HEK293 (cell line): ENCODE results near the gene MSI2.

Source experiments
- ZBTB7A ChIP-seq: fragments of 450-650 bp; formaldehyde crosslinking; IDR thresholded peaks from 2 replicates; pipeline ENCODE4 v1.5.1; 2016; ENCODE audit warnings: low read depth, missing biosample characterization, missing genetic modification characterization
- ZNF274 ChIP-seq, 2 experiments: fragments of 200-500 bp in 1 of 2; fragments of 450-650 bp in 1 of 2; sonication (Bioruptor generic) in 1 of 2; formaldehyde crosslinking in 1 of 2; IDR thresholded peaks; 2 replicates each; pipeline versions ENCODE4 v1.5.1 to v1.6.1; 2014 to 2016; ENCODE audit warnings: borderline replicate concordance in 1 of 2, inconsistent platforms in 1 of 2, low read length in 1 of 2, missing biosample characterization in 1 of 2, missing genetic modification characterization in 1 of 2
- ZNF510 ChIP-seq: fragments of 450-650 bp; formaldehyde crosslinking; IDR thresholded peaks from 2 replicates; pipeline ENCODE4 v1.5.1; 2018; ENCODE audit warnings: mild to moderate bottlenecking, missing genetic modification characterization, missing biosample characterization; ENCODE audit not compliant: insufficient replicate concordance
- TF ChIP-seq, protein P1 (sequence below): fragments of 450-650 bp; formaldehyde crosslinking; IDR thresholded peaks from 2 replicates; pipeline ENCODE4 v1.5.1; 2016; ENCODE audit warnings: missing biosample characterization, missing genetic modification characterization

DNA sequence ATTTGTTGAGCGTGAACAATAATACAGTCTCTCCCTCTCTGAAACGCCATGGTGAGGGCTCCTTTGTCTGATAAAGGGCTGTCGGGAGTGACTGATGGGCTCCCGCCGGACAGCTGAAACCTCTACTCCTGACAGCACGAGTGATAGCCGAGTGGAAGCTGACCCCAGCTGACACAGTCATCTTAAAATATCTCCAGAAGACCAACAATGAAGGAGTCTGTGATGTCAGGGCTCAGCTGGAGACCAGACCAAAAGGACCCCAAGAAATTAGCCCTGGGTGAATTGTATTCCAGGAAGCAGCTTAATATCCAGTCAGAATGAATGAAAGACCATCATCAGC lies 466.4 kb downstream of the MSI2 start:
- TF ChIP-seq ZNF274 (IDR thresholded peaks at IDR 0.05; ENCODE audit: low read length) (no peak), ZNF274 (tag by site-specific recombination; IDR thresholded peaks at IDR 0.05; ENCODE audit: borderline replicate concordance) (no peak), ZNF510 (no peak), ZBTB7A (no peak)
- TF ChIP-seq, protein P1, sequence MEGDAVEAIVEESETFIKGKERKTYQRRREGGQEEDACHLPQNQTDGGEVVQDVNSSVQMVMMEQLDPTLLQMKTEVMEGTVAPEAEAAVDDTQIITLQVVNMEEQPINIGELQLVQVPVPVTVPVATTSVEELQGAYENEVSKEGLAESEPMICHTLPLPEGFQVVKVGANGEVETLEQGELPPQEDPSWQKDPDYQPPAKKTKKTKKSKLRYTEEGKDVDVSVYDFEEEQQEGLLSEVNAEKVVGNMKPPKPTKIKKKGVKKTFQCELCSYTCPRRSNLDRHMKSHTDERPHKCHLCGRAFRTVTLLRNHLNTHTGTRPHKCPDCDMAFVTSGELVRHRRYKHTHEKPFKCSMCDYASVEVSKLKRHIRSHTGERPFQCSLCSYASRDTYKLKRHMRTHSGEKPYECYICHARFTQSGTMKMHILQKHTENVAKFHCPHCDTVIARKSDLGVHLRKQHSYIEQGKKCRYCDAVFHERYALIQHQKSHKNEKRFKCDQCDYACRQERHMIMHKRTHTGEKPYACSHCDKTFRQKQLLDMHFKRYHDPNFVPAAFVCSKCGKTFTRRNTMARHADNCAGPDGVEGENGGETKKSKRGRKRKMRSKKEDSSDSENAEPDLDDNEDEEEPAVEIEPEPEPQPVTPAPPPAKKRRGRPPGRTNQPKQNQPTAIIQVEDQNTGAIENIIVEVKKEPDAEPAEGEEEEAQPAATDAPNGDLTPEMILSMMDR, result no peak
